HG03064 (cell line): ENCODE data around the gene TUFT1.

Experiments used
- ATAC-seq: cut with Tn5 transposase; IDR thresholded peaks from one replicate; pipeline ENCODE4 v1.9.1; 2021; ENCODE audit warnings: low read depth; ENCODE audit not compliant: unreplicated experiment

Gene TUFT1, protein sequence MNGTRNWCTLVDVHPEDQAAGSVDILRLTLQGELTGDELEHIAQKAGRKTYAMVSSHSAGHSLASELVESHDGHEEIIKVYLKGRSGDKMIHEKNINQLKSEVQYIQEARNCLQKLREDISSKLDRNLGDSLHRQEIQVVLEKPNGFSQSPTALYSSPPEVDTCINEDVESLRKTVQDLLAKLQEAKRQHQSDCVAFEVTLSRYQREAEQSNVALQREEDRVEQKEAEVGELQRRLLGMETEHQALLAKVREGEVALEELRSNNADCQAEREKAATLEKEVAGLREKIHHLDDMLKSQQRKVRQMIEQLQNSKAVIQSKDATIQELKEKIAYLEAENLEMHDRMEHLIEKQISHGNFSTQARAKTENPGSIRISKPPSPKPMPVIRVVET

DNA sequence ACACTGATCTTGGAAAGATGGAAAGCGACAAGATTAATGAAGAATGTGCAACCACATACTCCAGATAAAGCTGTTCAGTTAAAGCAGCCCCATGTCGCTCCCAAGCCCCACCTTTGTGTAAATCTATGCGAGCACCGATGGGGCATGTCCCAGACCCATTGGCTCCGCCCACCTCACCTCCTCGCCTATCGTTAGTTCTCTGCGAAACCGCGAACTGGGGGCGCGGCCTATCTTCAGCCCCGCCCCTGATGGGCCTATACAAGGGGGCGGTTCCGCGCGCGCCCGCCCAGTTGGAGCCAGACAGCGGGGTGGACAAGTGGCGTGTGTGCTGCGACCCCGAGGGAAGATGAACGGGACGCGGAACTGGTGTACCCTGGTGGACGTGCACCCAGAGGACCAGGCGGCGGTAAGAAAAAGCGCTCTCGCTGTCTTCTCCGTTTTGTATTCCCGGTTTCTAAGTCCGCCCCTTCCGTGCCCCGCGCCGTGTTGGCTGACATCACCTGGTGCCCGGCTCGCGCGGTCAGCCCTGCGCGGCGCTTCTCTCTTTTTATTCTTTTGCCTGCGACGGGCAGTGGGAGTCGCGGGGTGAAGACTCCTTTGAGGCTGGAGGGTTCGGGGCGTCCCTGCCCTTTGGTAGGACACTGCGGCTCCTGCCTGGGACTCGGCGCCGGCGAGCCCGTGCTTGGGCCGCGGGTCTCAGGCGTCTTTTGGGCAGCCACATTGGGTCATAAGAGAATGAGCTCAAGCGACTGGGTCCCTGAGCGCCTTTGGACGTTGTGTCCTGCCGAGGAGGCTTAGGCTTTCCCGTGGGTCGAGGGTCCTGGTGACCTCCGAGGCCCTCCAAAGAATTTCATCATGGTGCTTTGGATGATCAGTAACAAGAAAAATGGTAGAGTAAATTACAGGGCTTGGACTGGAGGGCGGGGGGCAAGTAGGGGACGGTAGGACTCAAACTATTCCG is at the start of gene TUFT1:
Gene TUFT1 (plus strand): TSS at position 289 of the 961 bp plus-strand sequence. CDS start 58 bp downstream, at position 347.
- peak; percentile 87 for ATAC-seq

DNA sequence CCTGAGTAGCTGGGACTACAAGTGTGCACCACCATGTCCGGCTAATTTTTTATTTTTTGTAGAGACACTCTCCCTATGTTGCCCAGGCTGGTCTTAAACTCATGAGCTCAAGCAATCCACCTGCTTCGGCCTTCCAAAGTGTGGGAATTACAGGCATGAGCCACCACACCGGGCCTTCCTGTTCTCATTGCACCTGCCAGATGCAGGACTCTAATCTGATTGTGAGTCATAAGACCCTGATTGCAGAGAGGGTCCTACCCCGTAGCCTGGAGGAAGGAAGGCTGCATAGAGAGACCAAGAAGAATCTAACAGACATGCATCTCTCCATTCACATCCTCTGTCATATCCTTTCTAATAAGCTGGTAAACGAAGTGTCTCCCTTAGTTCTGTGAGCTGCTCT is 48.5 kb upstream of the TUFT1 start:
- no peak for ATAC-seq

- no peak for ATAC-seq
These were observed 48.0 kb upstream of the TUFT1 start for GRCh38 chr1:151492120-151492519.

GRCh38 chr1:151493042-151493441 is 47.1 kb upstream of the TUFT1 start:
- no peak for ATAC-seq

DNA sequence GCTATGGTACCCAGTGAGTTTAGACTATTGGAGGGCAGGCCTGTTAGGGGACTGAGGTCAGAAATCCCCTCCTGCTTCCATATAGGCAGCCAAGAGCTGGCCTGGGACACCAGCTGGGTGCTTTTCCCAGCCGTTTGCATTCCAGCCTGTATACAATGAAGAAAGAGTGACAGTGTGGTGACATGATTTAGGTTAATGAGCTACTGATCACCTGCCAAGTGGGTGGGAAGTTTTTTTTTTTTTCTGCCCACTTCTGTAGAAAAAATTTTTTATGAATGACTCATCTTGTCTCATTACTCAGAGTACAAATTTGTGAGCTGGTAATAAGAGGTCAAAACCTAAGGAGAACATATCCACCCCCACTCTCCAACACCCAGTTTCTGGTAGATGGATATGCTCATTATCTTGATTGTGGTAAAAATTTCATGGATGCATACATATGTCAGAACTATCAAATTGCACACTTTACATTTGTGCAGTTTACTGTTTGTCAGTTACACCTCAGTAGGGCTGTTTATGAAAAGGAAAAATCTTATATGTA is 45.3 kb upstream of the TUFT1 start:
- ATAC-seq, result no peak

DNA sequence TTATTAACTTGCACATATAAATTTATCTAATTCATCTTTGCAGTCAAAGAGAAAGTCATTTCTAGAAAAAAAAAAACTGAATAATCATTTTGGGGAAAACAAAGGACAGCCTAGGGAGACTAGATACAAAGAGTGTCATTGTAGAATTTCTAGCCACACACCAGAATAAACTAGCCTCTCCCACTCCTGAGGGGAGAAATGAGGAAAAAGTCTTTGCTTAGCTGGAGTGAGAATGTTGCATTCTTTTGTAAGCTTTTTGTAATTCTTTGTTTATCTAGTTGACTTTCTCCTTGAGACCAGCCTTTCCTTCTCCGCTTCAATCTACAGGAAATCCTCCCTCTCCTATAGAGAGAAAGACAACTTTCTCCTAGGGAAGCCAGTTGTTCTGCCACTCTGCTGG is 44.8 kb upstream of the TUFT1 start:
- ATAC-seq, result no peak

DNA sequence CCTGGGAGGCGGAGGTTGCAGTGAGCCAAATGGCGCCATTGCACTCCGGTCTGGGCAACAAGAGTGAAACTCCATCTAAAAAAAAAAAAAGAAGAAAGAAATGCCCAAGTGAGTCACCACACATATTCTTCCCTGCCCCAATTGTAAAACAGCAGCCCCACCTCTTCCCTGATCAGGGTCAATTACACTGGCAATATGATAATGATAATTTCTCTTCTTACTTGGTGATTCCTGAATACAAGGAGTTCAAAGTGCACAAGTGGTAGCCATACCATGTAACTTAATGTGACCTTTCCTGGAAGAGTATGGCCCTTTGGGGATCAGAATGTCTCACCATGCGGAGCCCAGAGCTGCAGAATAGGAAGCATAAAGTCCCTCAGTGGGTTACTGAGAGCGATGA is 40.7 kb upstream of the TUFT1 start:
- no peak for ATAC-seq

DNA sequence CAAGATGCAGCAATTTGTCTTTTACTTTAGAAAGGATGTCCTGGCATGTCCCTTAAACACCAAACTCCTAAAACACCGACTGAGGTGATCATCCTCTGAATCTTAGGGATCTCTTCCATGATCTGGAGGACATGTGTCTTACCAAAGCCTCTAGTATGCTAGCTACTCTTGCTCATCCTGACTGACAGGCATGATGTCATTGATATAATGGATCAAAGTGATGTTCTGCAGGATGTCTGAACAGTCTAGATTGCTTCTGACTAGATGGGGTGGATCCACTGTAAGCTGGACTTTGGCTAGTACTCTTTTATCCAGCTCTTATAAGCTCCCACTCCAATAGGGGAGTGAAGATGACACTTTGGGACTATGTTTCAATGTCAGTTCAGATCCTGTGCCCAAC is 40.2 kb upstream of the TUFT1 start:
- no peak for ATAC-seq

- ATAC-seq, result no peak
These were observed 38.6 kb upstream of the TUFT1 start for GRCh38 chr1:151501474-151501873.

DNA sequence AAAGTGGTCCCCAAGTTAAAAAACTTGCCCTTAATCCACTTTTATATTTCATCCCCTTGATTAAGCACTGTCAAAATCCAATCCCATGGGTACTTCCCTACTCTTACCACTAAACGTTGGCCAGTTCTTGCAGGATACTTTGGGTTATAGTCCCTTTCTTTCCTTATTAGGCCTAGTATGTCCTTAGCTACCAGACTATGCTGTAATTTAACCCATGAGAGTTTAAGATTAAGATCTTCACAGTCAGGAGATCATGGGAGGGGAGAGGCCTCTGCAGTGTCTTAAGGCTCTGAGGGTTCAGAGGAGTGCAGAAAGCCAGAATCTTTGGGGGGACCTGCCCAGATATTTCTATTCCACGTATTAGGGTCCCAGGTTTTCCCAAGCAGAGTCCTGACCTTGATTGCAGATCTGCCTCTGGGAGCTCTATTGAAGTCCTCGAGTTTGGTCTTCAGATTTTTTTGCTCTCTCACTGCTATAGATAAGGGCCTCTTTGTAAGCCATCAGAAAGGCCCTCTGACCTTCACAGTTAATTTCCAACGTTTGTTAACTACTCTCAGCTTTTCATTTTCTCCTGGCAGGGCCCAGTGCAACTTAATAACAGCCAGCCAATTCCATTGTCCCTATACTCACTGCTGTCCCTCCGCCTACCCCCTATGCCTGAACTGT is 37.9 kb upstream of the TUFT1 start:
- ATAC-seq, result no peak

DNA sequence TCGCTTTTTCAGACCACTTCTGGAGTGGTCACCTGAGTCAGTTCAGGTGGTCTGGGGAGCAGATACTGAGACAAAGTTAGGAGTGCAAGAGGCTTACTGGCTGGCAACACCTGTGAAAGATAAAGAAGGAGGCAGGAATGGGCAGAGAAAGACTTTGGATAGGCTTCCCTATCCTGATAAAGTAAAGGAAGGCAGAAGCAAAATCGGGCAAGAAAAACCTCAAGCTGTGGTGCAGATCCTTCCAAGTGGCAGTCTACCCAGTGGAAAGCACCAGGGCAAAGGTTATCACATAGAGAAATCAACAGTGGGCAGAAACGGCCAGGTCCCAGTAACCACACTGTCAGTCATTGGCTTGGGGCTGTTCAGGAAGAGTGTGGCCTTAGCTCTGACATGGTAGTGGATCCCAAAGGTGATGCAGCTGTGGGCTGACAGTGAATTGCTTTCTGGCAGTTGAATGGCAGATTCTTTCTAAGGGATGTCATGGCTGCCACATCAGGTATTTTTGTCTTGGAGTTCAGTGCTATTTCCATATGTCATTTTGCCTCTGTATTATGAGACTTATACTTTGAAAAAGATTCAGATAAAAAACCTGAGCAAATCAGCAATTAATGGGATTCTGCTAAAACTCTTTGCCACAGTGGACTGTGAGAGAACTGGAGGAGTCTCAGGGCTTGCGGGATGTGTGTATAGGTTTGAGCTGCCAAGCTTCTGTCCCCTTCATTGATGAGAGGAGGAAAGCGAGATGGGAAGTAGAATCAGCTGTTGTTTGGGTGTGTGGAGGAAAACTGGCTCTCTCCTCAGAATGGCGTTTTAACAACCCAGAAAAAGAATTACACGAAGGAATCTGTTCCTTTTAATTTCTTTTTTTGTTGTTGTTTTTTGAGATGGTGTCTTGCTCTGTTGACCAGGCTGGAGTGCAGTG is 37.0 kb upstream of the TUFT1 start:
- no peak for ATAC-seq

GRCh38 chr1:151504252-151504651 is 35.9 kb upstream of the TUFT1 start:
- ATAC-seq, result no peak

- ATAC-seq, result no peak
These were observed 35.4 kb upstream of the TUFT1 start for GRCh38 chr1:151504759-151505158.

- no peak for ATAC-seq
These were observed 31.3 kb upstream of the TUFT1 start for GRCh38 chr1:151508833-151509232.

DNA sequence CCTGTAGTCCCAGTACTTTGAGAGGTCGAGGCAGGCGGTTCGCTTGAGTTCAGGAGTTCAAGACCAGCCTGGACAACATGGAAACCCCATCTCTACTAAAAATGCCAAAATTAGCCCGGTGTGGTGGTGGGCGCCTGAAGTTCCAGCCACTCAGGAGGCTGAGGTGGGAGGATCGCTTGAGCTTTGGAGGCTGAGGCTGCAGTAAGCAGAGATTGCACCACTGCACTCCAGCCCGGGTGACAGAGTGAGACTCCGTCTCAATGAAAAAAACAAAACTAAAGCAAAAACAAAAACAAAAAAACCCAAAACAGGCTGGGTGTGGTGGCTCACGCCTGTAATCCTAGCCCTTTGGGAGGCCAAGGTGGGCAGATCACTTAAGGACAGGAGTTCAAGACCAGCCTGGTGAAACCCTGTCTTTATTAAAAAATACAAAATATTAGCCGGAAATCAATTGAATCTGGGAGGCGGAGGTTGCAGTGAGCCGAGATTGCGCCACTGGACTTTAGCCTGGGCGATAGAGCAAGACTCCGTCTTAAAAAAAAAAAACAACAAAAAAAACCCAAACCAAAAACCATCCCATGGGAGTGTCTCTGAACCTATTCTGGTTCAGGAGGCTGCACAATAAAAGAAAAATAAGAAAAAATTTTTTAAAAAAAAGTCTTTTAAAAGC is 30.6 kb upstream of the TUFT1 start:
- no peak for ATAC-seq

- ATAC-seq, result no peak
These were observed 30.1 kb upstream of the TUFT1 start for GRCh38 chr1:151510020-151510405.

DNA sequence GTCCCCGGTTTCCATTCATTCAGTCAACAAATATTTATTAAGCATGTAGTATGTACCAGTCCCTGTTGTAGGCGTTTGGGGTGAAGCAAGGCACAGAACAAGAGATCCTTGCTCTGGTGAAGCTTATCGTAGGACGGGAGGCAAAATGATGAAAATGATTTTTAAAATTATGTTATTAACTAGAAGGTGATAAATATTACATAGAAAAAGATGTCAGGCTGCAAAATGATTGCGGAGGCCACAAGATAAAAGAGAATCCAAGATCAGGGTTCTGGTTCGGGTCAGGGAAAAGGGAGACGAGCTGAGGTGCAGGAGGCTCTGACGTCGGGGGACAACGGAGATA is 29.5 kb upstream of the TUFT1 start:
- no peak for ATAC-seq

DNA sequence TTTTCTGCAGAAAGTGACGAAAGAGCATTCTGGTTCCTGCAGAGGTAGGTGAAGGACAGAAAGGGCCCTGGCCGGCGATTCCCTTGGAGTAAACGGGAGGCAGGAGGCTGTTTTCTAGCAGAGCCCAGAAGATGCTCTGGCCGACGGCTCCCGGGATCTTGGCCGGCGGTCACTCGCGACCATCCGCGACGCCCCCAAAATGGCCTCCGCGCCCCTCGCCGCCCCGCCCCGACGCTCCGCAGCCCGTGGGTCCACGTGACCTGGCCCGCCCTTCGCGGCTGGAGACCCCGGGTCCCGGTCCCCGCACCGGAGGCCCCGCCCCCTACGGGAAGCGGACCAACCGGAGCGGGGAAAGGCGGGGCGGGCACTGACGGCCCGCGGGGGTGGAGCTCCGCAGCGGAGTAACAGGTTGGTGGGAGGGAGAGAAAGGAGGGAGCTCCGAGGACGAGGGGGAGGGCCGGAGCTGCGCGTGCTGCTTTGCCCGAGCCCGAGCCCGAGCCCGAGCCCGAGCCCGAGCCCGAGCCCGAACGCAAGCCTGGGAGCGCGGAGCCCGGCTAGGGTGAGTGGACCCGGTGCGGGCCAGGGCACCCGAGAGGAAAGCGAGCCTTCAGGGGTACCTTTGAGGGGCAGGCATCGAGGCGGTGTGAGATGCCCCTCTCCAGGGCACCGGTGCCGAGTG is 29.0 kb upstream of the TUFT1 start, which contains the start of gene CGN:
Gene CGN (plus strand): TSS at position 431 of the 679 bp plus-strand sequence. CDS start 7,133 bp downstream, outside the sequence.
- peak; percentile 65 for ATAC-seq
